Sigmoid colon (tissue), 7 donors: ENCODE data around the gene MRC1. TPM values are rescaled to one million over a fixed set of nuclear protein-coding genes. Genes with fewer than 3 reads are reported as not detected.

Source experiments
- DNase-seq: peaks from one replicate; pipeline ENCODE4 v3.0.0-alpha.2; 2019
- H3K27ac ChIP-seq, 4 donors: fragments of 200-600 bp; sonication (generic); one replicate each; pipeline ENCODE4 v1.5.1; 2016 to 2019; ENCODE audit warnings: mild to moderate bottlenecking in 1 of 4
- H3K27me3 ChIP-seq, 3 donors: fragments of 200-600 bp; sonication (generic); one replicate each; pipeline ENCODE4 v1.5.1; 2019; ENCODE audit warnings: mild to moderate bottlenecking in 1 of 3
- H3K36me3 ChIP-seq, 4 donors: fragments of 200-600 bp; sonication (generic); one replicate each; pipeline ENCODE4 v1.5.1; 2016 to 2019
- H3K4me1 ChIP-seq, 4 donors: fragments of 200-600 bp; sonication (generic); one replicate each; pipeline ENCODE4 v1.5.1; 2017 to 2019
- H3K4me3 ChIP-seq, 4 donors: fragments of 200-600 bp; sonication (generic); one replicate each; pipeline ENCODE4 v1.5.1; 2017 to 2019; ENCODE audit warnings: mild to moderate bottlenecking in 2 of 4, moderate library complexity in 1 of 4
- H3K9me3 ChIP-seq, 4 donors: fragments of 200-600 bp in 3 of 4; sonication (generic) in 3 of 4; one replicate each; pipeline versions ENCODE4 v1.5.1 to v1.6.1; 2013 to 2019
- EP300 ChIP-seq, 4 donors: sonication (generic); formaldehyde crosslinking; IDR thresholded peaks; one replicate each; pipeline ENCODE4 v1.6.1; 2017; ENCODE audit warnings: antibody characterized with exemption in 4 of 4
- POLR2A ChIP-seq, 2 donors: fragments of 450-650 bp; IDR thresholded peaks; one replicate each; pipeline ENCODE4 v1.6.1; 2016; ENCODE audit warnings: antibody characterized with exemption in 2 of 2, mild to moderate bottlenecking in 2 of 2, moderate library complexity in 2 of 2
- POLR2AphosphoS5 ChIP-seq, 4 donors: sonication (generic); formaldehyde crosslinking; IDR thresholded peaks; one replicate each; pipeline ENCODE4 v1.6.1; 2017; ENCODE audit warnings: antibody characterized with exemption in 4 of 4
- WGBS, 2 donors: extraction: QIAGEN DNeasy Blood & Tissue Kit; methylation state at CpG; one replicate each; pipeline ENCODE4 v1.1.7; 2013; 5-methylcytosine and 5-hydroxymethylcytosine counted together
- intact Hi-C: fragments of 100-400 bp; cut with DNase I; formaldehyde crosslinking; loops from one replicate; pipeline ENCODE4 v1.15.1; 2023
- polyA plus RNA-seq, 3 donors: library from polyadenylated mRNA; stranded (reverse); fragments of 200-250 nt; gene quantifications; one replicate each; pipeline ENCODE4 v1.2.3, GENCODE V29; 2013
- total RNA-seq, 4 donors: library from RNA; depleted of rRNA; stranded (reverse); fragments of >200 nt; gene quantifications; one replicate each; pipeline ENCODE4 v1.1.0, GENCODE V29; 2016
- TF ChIP-seq, protein P1 (sequence below), 4 experiments: fragments of 450-650 bp in 3 of 4; fragments of 200-600 bp in 1 of 4; IDR thresholded peaks; one replicate each; pipeline ENCODE4 v1.5.1; 2016 to 2019; ENCODE audit warnings: antibody characterized with exemption in 4 of 4, mild to moderate bottlenecking in 3 of 4, moderate library complexity in 2 of 4
- donor health status: healthy with polysubstance abuse.
- donor health status: Bipolar disorder and iron deficiency.
- donor health status: healthy.

Gene MRC1
- total and polyA plus RNA-seq, 7 donors = 5.4 to 71.7 (median 28.0) TPM

GRCh38 chr10:17836942-17837341, 27.8 kb downstream of the MRC1 start:
- TF ChIP-seq POLR2AphosphoS5 (IDR thresholded peaks at IDR 0.05) = no peak
- TF ChIP-seq, protein P1, sequence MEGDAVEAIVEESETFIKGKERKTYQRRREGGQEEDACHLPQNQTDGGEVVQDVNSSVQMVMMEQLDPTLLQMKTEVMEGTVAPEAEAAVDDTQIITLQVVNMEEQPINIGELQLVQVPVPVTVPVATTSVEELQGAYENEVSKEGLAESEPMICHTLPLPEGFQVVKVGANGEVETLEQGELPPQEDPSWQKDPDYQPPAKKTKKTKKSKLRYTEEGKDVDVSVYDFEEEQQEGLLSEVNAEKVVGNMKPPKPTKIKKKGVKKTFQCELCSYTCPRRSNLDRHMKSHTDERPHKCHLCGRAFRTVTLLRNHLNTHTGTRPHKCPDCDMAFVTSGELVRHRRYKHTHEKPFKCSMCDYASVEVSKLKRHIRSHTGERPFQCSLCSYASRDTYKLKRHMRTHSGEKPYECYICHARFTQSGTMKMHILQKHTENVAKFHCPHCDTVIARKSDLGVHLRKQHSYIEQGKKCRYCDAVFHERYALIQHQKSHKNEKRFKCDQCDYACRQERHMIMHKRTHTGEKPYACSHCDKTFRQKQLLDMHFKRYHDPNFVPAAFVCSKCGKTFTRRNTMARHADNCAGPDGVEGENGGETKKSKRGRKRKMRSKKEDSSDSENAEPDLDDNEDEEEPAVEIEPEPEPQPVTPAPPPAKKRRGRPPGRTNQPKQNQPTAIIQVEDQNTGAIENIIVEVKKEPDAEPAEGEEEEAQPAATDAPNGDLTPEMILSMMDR (IDR thresholded peaks at IDR 0.05) = no peak
- TF ChIP-seq POLR2A (IDR thresholded peaks at IDR 0.05) = no peak
- no peak for TF ChIP-seq EP300 (IDR thresholded peaks at IDR 0.05)
- peak overlapping the region in 2 of 4 donors; percentile 13 to 23 for H3K4me3 ChIP-seq
- H3K4me1 ChIP-seq = peaks cover 0 to 24% (median 18%) of the 10 kb centered on the region in 4 donors
- H3K27me3 ChIP-seq = no peaks in the 10 kb centered on the region
- 10 to 14% methylated on average over 8 of the region's 8 CpGs for WGBS, 2 donors
- no peaks in the 10 kb centered on the region for H3K9me3 ChIP-seq
- H3K27ac ChIP-seq = peak overlapping the region in 1 of 4 donors; percentile 31
- intact Hi-C loops = no loop called here
- no peaks in the 10 kb centered on the region for H3K36me3 ChIP-seq
- DNase-seq = no peak

GRCh38 chr10:17838080-17838648, 29.0 kb downstream of the MRC1 start:
- WGBS, 2 donors = 62 to 78% methylated on average over 9 of the region's 9 CpGs
- intact Hi-C loops = no loop called here

DNA sequence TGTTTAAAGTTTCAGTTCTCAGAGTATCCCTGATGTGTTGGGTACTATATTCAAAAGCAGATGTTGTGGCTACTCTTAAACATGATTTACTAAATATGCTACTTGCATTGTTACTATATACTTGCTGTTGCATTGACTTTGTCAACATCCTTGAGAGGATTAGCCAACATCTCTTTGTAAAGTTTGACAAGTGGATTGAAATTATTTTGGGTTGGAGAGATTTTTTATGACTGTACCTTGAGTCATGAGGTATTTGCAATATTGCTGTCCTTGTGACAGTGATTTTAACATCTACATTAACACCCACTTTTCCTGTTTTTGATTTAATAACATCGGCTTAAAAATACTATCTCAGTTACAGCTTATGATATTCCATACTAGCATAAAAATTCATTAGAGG, 31.9 kb downstream of the MRC1 start:
- Histone ChIP-seq H3K4me1 (peaks cover 0 to 13% (median 9%) of the 10 kb centered on the region in 4 donors), H3K4me3 (no peak overlapping the region), H3K9me3 (no peaks in the 10 kb centered on the region), H3K27me3 (no peaks in the 10 kb centered on the region), H3K27ac (no peak overlapping the region), H3K36me3 (no peaks in the 10 kb centered on the region)
- 88 to 94% methylated on average over 1 of the region's 1 CpG for WGBS, 2 donors
- no peak for TF ChIP-seq POLR2A (IDR thresholded peaks at IDR 0.05)
- TF ChIP-seq, protein P1 (IDR thresholded peaks at IDR 0.05) = no peak
- no peak for DNase-seq
- intact Hi-C loops = no loop called here

More at GRCh38 chr10:17838080-17838648, 29.0 kb downstream of the MRC1 start:
- Histone ChIP-seq H3K4me1 (peaks cover 0 to 24% (median 18%) of the 10 kb centered on the region in 4 donors), H3K4me3 (no peak overlapping the region), H3K27me3 (no peaks in the 10 kb centered on the region), H3K36me3 (no peaks in the 10 kb centered on the region), H3K27ac (no peak overlapping the region), H3K9me3 (no peaks in the 10 kb centered on the region)
- TF ChIP-seq POLR2AphosphoS5 (IDR thresholded peaks at IDR 0.05) = no peak
- TF ChIP-seq POLR2A (IDR thresholded peaks at IDR 0.05) = no peak
- TF ChIP-seq, protein P1 (IDR thresholded peaks at IDR 0.05) = no peak
- no peak for TF ChIP-seq EP300 (IDR thresholded peaks at IDR 0.05)
- no peak for DNase-seq

- no peak overlapping the region for H3K4me3 ChIP-seq
- intact Hi-C loops = no loop called here
- TF ChIP-seq EP300 (IDR thresholded peaks at IDR 0.05) (no peak), POLR2A (IDR thresholded peaks at IDR 0.05) (no peak), POLR2AphosphoS5 (IDR thresholded peaks at IDR 0.05) (no peak)
- TF ChIP-seq, protein P1 (IDR thresholded peaks at IDR 0.05) = no peak
- H3K27me3 ChIP-seq = no peaks in the 10 kb centered on the region
- H3K27ac ChIP-seq = no peak overlapping the region
- no peaks in the 10 kb centered on the region for H3K9me3 ChIP-seq
- no peaks in the 10 kb centered on the region for H3K4me1 ChIP-seq
- H3K36me3 ChIP-seq = no peaks in the 10 kb centered on the region
- 87 to 92% methylated on average over 5 of the region's 5 CpGs for WGBS, 2 donors
- no peak for DNase-seq
Measured at GRCh38 chr10:17842641-17843040, 33.5 kb downstream of the MRC1 start.
